A673 (cell line): ENCODE results near the gene GGA1.

Experiments
- CTCF ChIP-seq: fragments of 300-800, 200-600 bp; sonication (generic); conservative IDR thresholded peaks from 2 replicates; pipeline ENCODE4 v1.5.1; 2017; ENCODE audit warnings: low read depth, mild to moderate bottlenecking, antibody characterized with exemption, low read length, moderate library complexity, mixed read lengths
- EZH2 ChIP-seq: fragments of 200-600 bp; sonication (generic); IDR thresholded peaks from 2 replicates; pipeline ENCODE4 v1.6.1; 2017; ENCODE audit warnings: borderline replicate concordance, low read depth, mild to moderate bottlenecking, mixed read lengths, antibody characterized with exemption, low read length; ENCODE audit not compliant: poor library complexity, severe bottlenecking

GRCh38 chr22:37604875-37605274, 3.8 kb upstream of the GGA1 start:
- TF ChIP-seq CTCF (no peak), EZH2 (no peak)
